ENCODE data around the gene CEP104.
A peak's percentile ranks its signal among the peaks of the same experiment; 100 is the strongest.

Gene CEP104

GRCh38 chr1:3902571-3903091 is 45.6 kb upstream of the CEP104 start:
- TF ChIP-seq ZFP3 (CRISPR knock-in tag; IDR thresholded peaks at IDR 0.05) (no peak), ZC3H10 (CRISPR knock-in tag; IDR thresholded peaks at IDR 0.05) (no peak), ESRRG (CRISPR knock-in tag; IDR thresholded peaks at IDR 0.05) (no peak), ZNF565 (CRISPR knock-in tag; conservative IDR thresholded peaks at IDR 0.05; ENCODE audit: low read depth) (no peak), POU6F1 (CRISPR knock-in tag; IDR thresholded peaks at IDR 0.05; ENCODE audit: borderline replicate concordance, low read depth) (no peak), CSDC2 (CRISPR knock-in tag; IDR thresholded peaks at IDR 0.05) (no peak)
- ATAC-seq = no peak

- no peak for ATAC-seq
- TF ChIP-seq CSRNP3 (CRISPR knock-in tag; IDR thresholded peaks at IDR 0.05) (no peak), ZFP30 (CRISPR knock-in tag; IDR thresholded peaks at IDR 0.05) (no peak), OSR1 (CRISPR knock-in tag; IDR thresholded peaks at IDR 0.05) (no peak), GLIS3 (CRISPR knock-in tag; IDR thresholded peaks at IDR 0.05) (no peak), ESRRG (CRISPR knock-in tag; IDR thresholded peaks at IDR 0.05) (no peak), ZFP3 (CRISPR knock-in tag; IDR thresholded peaks at IDR 0.05) (no peak), ARNTL (CRISPR knock-in tag; IDR thresholded peaks at IDR 0.05; ENCODE audit: borderline replicate concordance, low read depth) (no peak), POU6F1 (CRISPR knock-in tag; IDR thresholded peaks at IDR 0.05; ENCODE audit: borderline replicate concordance, low read depth) (no peak), RARB (CRISPR knock-in tag; IDR thresholded peaks at IDR 0.05) (no peak), TCF4 (CRISPR knock-in tag; IDR thresholded peaks at IDR 0.05; ENCODE audit: borderline replicate concordance) (no peak), TOX (CRISPR knock-in tag; IDR thresholded peaks at IDR 0.05; ENCODE audit: borderline replicate concordance) (no peak)
- TF ChIP-seq, protein P1, sequence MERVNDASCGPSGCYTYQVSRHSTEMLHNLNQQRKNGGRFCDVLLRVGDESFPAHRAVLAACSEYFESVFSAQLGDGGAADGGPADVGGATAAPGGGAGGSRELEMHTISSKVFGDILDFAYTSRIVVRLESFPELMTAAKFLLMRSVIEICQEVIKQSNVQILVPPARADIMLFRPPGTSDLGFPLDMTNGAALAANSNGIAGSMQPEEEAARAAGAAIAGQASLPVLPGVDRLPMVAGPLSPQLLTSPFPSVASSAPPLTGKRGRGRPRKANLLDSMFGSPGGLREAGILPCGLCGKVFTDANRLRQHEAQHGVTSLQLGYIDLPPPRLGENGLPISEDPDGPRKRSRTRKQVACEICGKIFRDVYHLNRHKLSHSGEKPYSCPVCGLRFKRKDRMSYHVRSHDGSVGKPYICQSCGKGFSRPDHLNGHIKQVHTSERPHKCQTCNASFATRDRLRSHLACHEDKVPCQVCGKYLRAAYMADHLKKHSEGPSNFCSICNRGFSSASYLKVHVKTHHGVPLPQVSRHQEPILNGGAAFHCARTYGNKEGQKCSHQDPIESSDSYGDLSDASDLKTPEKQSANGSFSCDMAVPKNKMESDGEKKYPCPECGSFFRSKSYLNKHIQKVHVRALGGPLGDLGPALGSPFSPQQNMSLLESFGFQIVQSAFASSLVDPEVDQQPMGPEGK (CRISPR knock-in tag; IDR thresholded peaks at IDR 0.05; ENCODE audit: borderline replicate concordance) = no peak
- TF ChIP-seq, protein P2, sequence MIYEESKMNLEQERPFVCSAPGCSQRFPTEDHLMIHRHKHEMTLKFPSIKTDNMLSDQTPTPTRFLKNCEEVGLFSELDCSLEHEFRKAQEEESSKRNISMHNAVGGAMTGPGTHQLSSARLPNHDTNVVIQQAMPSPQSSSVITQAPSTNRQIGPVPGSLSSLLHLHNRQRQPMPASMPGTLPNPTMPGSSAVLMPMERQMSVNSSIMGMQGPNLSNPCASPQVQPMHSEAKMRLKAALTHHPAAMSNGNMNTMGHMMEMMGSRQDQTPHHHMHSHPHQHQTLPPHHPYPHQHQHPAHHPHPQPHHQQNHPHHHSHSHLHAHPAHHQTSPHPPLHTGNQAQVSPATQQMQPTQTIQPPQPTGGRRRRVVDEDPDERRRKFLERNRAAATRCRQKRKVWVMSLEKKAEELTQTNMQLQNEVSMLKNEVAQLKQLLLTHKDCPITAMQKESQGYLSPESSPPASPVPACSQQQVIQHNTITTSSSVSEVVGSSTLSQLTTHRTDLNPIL (CRISPR knock-in tag; IDR thresholded peaks at IDR 0.05; ENCODE audit: low read depth) = no peak
Observed at GRCh38 chr1:3902111-3902511, 45.1 kb upstream of the CEP104 start.

DNA sequence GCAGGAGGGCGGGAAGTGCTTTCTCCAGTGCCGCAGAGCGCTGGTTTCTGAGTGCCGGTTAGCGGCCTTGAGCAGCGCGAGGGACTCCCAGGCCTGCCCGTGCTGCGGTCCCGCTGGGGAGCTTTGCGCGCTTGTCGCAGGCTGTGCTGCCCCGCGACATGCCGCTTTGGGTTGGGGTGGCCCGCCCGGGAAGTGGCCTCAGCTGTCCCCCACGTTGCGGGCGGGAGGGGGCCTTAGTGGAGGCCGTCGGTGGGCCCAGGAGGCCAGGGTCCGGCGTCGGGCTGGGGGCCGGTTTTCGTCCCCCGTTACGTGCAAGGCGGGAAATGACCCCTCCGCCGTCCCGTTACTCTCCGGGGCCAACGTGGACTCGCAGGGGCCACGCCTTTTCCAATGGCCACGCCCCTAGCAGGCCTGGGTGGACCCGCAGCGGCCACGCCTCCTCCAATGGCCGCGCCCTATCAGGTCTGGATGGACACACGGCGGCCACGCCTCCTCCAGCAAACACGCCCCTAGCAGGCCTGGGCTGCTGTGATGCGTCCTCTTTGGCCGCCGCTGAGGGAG is 44.0 kb upstream of the CEP104 start:
- ATAC-seq = peak; percentile 87
- TF ChIP-seq ESRRG (CRISPR knock-in tag; IDR thresholded peaks at IDR 0.05) = no peak
- no peak for TF ChIP-seq TCF4 (CRISPR knock-in tag; IDR thresholded peaks at IDR 0.05; ENCODE audit: borderline replicate concordance)
- TF ChIP-seq, protein P1 (CRISPR knock-in tag; IDR thresholded peaks at IDR 0.05; ENCODE audit: borderline replicate concordance) = no peak
